NT2/D1 (cell line): ENCODE data around the gene CDK5.
"Not testable (repeated sequence)": the region's sequence is repeated elsewhere in the genome, so short reads cannot be mapped to it uniquely, and the experiment has no call there.

Experiments
- SUZ12 ChIP-seq: IDR thresholded peaks from 2 replicates; pipeline ENCODE4 v1.6.1; 2011; ENCODE audit not compliant: insufficient read length, insufficient read depth; ENCODE audit errors: extremely low read depth
- YY1 ChIP-seq: IDR thresholded peaks from 2 replicates; pipeline ENCODE4 v1.6.1; 2011; ENCODE audit not compliant: insufficient read length, insufficient read depth
- ZNF274 ChIP-seq: IDR thresholded peaks from 2 replicates; pipeline ENCODE4 v1.6.1; 2011; ENCODE audit warnings: mild to moderate bottlenecking, low read depth, low read length

DNA sequence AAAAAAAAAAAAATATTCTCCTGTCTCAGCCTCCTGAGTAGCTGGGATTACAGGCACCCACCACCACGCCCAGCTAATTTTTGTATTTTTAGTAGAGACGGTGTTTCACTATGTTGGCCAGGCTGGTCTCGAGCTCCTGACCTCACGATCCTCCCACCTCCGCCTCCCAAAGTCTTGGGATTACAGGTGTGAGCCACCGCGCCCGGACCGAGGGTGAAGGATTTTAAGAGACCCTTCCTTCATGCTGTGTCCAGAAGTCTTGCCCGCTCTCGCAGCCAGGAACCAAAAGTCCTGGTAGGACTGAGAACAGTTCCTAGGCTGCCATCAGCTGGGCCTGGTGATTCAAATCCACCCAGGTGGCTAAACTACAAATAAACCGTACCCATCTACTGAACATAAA, 46.1 kb downstream of the CDK5 start:
- not testable (repeated sequence) for TF ChIP-seq ZNF274, YY1, SUZ12
